Subcutaneous abdominal adipose tissue (tissue), 5 donors: Measurements from ENCODE around the gene RDX.
"Not testable (repeated sequence)": the region's sequence is repeated elsewhere in the genome, so short reads cannot be mapped to it uniquely, and the experiment has no call there.

Source experiments
- H3K27ac ChIP-seq: one replicate; pipeline ENCODE4 v1.7.0; 2013; ENCODE audit warnings: low read depth, mild to moderate bottlenecking, inconsistent platforms, low read length, moderate library complexity
- H3K27me3 ChIP-seq, 5 donors: one replicate each; pipeline ENCODE4 v1.7.0; 2013; ENCODE audit warnings: low read length in 5 of 5, inconsistent platforms in 1 of 5; ENCODE audit not compliant: control insufficient read depth in 5 of 5, insufficient read depth in 4 of 5
- H3K36me3 ChIP-seq, 5 donors: one replicate each; pipeline ENCODE4 v1.7.0; 2013; ENCODE audit warnings: low read length in 5 of 5; ENCODE audit not compliant: control insufficient read depth in 5 of 5, insufficient read depth in 5 of 5
- H3K4me1 ChIP-seq, 5 donors: one replicate each; pipeline ENCODE4 v1.7.0; 2013; ENCODE audit warnings: low read length in 5 of 5, mild to moderate bottlenecking in 3 of 5, moderate library complexity in 1 of 5; ENCODE audit not compliant: control insufficient read depth in 5 of 5, insufficient read depth in 5 of 5
- H3K4me3 ChIP-seq, 5 donors: one replicate each; pipeline ENCODE4 v1.7.0; 2013; ENCODE audit warnings: low read length in 5 of 5, low read depth in 1 of 5
- H3K9ac ChIP-seq, 5 donors: one replicate each; pipeline ENCODE4 v1.7.0; 2013; ENCODE audit warnings: low read length in 5 of 5, mild to moderate bottlenecking in 4 of 5, moderate library complexity in 3 of 5
- H3K9me3 ChIP-seq, 5 donors: one replicate each; pipeline ENCODE4 v1.7.0; 2013; ENCODE audit warnings: low read length in 5 of 5; ENCODE audit not compliant: control insufficient read depth in 5 of 5
- donor health status: healthy.
- donor health status: healthy.
- donor health status: healthy.
- donor health status: healthy.
- donor health status: healthy.

RDX gene

DNA sequence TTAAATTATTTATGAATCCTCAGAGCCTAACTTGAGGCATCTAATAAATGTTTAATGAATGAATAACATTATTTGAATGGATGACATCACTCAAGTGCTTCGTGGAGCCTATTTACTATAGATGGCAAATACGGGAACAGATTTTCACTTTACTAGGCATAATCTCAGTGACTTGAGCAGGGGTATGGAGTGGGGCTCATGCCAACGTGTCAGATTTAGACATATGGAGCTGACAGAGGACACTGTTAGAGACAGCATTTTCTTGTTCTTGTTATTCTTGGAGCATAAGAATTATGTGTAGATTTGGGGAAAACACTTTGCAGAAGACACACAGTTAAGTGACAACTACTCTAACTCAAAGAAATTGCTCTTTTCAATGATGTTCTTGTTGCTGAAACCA lies 78.5 kb downstream of the RDX start:
- Histone ChIP-seq H3K4me3 (no peak overlapping the region), H3K9ac (no peak overlapping the region), H3K9me3 (no peaks in the 10 kb centered on the region), H3K36me3 (peaks cover 0 to 5% (median 4%) of the 10 kb centered on the region in 5 donors), H3K4me1 (no peaks in the 10 kb centered on the region), H3K27ac (no peak overlapping the region), H3K27me3 (no peaks in the 10 kb centered on the region)

DNA sequence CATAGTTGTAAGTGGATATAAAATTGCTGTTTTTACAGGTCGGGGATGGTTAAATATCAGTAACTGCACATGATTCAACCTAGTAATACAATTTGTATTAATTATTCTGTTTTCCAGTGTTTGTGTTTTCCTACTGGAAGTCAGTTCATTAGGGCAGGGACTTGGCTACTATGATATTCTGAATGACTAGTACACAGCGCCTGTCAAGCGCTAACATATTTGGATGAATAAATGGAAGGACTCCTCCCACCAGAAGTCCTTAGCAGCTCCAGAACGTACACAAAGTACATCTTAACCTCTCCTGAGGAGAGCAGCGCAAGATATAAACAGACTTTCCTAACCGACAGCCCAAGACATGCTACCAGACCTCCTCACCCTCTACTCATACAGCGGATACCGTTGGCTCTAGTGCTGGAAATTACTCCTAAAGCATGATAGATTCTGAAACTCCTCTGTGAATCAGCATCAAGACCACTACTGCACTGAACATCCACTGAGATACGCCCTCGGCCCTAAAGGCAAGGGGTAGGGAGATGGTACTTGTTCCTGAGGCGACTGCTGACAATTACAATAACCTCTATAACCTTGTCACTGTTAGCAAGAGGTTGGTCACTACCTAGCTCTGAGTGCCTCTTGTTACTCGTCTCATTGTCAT lies 79.1 kb downstream of the RDX start:
- Histone ChIP-seq H3K9ac (no peak overlapping the region), H3K27me3 (no peaks in the 10 kb centered on the region)

DNA sequence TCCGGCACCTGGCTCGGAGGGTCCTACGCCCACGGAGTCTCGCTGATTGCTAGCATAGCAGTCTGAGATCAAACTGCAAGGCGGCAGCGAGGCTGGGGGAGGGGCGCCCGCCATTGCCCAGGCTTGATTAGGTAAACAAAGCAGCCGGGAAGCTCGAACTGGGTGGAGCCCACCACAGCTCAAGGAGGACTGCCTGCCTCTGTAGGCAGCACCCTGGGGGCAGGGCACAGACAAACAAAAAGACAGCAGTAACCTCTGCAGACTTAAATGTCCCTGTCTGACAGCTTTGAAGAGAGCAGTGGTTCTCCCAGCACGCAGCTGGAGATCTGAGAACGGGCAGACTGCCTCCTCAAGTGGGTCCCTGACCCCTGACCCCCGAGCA lies 87.1 kb downstream of the RDX start:
- not testable (repeated sequence) for H3K9ac ChIP-seq, H3K4me3 ChIP-seq

More for the DNA sequence above, 79.1 kb downstream of the RDX start:
- Histone ChIP-seq H3K9me3 (no peaks in the 10 kb centered on the region), H3K27ac (no peak overlapping the region), H3K4me3 (no peak overlapping the region), H3K36me3 (peaks cover 0 to 5% (median 4%) of the 10 kb centered on the region in 5 donors), H3K4me1 (no peaks in the 10 kb centered on the region)

DNA sequence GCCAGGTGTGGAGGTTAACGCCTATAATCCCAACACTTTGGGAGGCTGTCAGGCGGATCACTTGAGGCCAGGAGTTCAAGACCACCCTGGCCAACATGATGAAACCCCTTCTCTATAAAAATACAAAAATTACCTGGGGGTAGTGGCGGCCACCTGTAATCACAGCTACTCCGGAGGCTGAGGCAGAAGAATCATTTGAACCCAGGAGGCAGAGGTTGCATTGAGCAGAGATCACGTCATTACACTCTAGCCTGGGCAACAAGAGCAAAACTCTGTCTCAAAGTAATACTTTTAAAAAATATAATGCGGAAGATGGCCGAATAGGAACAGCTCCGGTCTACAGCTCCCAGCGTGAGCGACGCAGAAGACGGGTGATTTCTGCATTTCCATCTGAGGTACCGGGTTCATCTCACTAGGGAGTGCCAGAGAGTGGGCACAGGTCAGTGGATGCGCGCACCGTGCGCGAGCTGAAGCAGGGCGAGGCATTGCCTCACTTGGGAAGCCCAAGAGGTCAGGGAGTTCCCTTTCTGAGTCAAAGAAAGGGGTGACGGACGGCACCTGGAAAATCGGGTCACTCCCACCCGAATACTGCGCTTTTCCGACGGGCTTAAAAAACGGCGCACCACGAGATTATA lies 87.6 kb downstream of the RDX start:
- not testable (repeated sequence) for H3K27ac ChIP-seq, H3K9ac ChIP-seq, H3K27me3 ChIP-seq, H3K9me3 ChIP-seq, H3K4me3 ChIP-seq, H3K36me3 ChIP-seq, H3K4me1 ChIP-seq

More for the DNA sequence above, 87.1 kb downstream of the RDX start:
- not testable (repeated sequence) for H3K27ac ChIP-seq, H3K27me3 ChIP-seq, H3K36me3 ChIP-seq, H3K4me1 ChIP-seq, H3K9me3 ChIP-seq

DNA sequence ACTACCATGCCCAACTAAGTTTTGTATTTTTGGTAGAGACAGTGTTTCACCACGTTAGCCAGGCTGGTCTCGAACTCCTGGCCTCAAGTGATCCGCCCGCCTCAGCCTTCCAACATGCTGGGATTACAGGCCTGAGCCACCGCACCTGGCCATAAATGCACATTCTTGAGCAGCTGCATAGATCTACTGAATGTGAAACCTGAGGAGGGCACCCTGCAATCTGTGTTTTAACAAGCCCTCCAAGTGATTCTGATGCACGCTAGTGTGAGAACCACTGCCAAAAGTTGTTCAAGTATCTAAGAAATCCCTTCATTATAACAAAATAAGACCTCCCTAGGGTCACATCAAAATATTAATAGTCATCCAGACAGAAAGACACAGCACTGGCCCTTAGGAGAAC lies 89.3 kb downstream of the RDX start:
- Histone ChIP-seq H3K9me3 (no peaks in the 10 kb centered on the region), H3K4me1 (no peaks in the 10 kb centered on the region), H3K4me3 (no peak overlapping the region), H3K27ac (no peak overlapping the region), H3K36me3 (no peaks in the 10 kb centered on the region), H3K9ac (no peak overlapping the region), H3K27me3 (no peaks in the 10 kb centered on the region)

DNA sequence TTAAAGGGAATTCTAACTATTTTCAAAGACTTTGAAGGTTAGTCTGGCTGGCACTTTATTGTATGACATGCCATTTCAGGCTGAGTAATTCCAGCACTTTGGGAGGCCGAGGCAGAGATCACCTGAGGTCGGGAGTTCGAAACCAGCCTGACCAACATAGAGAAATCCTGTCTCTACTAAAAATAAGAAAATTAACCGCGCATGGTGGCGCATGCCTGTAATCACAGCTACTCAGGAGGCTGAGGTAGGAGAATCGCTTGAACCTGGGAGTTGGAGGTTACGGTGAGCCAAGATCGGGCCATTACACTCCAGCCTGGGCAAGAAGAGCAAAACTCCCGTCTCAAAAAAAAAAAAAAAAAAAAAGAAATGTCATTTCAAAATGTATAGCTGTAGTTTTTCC lies 95.6 kb downstream of the RDX start:
- H3K4me1 ChIP-seq: no peaks in the 10 kb centered on the region
- H3K9ac ChIP-seq: no peak overlapping the region
- H3K4me3 ChIP-seq: no peak overlapping the region
- no peaks in the 10 kb centered on the region for H3K36me3 ChIP-seq
- H3K27me3 ChIP-seq: no peaks in the 10 kb centered on the region
- no peaks in the 10 kb centered on the region for H3K9me3 ChIP-seq
- H3K27ac ChIP-seq: no peak overlapping the region

DNA sequence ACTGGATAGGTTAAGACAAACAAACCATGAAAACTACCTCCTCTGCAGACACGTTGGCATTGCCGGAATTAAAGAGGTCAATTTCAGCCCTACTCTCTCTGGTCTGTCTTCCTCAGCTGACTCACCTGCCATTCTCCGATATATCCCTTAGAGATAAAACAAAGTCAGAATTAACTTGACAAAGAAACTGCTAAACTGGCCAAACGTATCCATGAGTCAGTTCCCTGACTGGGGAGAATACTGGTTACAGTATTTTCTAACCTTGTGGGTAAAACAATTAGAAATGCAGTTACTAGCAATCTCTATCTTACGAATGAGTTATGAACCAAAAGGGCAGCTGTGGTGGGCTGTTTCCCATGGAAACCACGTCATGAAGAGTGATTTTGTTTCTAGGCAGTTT lies 96.2 kb downstream of the RDX start:
- Histone ChIP-seq H3K36me3 (no peaks in the 10 kb centered on the region), H3K27ac (no peak overlapping the region), H3K9ac (no peak overlapping the region), H3K9me3 (no peaks in the 10 kb centered on the region), H3K4me3 (no peak overlapping the region), H3K27me3 (no peaks in the 10 kb centered on the region), H3K4me1 (no peaks in the 10 kb centered on the region)

DNA sequence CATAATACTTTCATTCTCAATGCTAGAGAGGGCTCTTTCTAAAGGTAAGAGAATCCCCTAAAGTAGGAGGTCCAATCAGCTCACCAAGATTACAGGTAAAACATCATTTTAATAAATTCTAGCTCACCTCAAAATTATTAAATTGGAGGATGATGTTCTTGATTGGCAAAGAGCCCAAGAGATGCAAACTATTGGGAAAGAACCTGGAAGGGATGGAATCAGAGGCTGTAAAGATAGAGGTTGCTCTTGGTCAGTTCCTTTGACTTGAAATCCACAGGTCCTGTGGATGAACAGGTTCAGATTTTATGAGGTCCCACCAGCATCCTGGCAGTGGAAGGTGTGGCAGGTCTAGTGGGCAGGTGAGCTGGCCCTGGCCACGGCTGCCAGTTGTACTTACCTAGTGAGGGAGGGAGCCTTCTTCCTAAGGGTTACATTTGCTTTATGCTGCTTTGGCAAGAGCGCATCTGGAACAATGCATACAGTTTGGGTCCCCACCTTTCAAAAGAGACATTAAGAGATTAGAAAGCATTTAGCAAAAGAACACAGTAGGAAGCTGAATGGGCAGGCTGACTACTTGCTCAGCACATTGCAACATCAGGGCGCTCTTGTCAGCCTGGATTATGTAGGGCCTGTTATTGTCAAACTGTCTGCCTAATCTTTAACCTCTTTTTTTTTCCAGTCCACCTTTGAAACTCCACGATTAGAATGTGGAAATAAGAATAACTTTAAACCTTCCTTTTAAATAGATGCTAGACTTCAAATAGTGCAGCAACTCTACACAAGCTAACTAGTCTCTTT lies 97.0 kb downstream of the RDX start:
- no peaks in the 10 kb centered on the region for H3K4me1 ChIP-seq
- no peak overlapping the region for H3K27ac ChIP-seq
- no peaks in the 10 kb centered on the region for H3K27me3 ChIP-seq
- no peak overlapping the region for H3K4me3 ChIP-seq
- no peak overlapping the region for H3K9ac ChIP-seq
- no peaks in the 10 kb centered on the region for H3K36me3 ChIP-seq
- no peaks in the 10 kb centered on the region for H3K9me3 ChIP-seq

DNA sequence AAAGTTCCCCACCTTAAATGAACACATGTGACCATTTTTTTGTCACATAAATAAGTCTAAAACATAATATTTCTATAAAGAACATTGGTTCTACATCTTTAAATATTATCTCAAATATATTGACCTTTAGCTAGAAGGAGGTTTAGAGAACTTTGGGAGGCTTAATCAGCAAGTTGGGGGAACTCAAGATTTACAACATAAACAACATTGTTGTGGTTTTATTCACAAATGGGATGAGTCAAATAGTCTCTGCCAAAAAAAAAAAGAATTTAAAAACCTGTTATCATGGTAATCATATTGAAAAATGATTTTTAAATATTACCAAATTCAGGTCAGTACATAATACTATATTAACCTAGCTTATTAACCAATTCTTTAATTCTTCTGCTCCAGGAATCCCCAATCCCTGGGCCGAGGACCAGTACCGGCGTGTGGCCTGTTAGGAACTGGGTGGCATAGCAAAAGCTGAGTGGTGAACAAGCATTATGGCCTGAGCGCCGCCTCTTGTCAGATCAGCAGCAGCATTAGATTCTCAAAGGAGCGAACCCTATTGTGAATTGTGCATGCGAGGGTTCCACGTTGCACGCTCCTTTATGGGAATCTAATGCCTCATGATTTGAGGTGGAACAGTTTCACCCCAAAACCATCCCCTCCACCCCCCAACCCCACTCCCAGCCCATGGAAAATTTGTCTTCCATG lies 98.2 kb downstream of the RDX start:
- H3K27ac ChIP-seq: no peak overlapping the region
- H3K9me3 ChIP-seq: no peaks in the 10 kb centered on the region
- no peaks in the 10 kb centered on the region for H3K36me3 ChIP-seq
- no peak overlapping the region for H3K9ac ChIP-seq
- no peaks in the 10 kb centered on the region for H3K27me3 ChIP-seq
- no peak overlapping the region for H3K4me3 ChIP-seq
- H3K4me1 ChIP-seq: no peaks in the 10 kb centered on the region

DNA sequence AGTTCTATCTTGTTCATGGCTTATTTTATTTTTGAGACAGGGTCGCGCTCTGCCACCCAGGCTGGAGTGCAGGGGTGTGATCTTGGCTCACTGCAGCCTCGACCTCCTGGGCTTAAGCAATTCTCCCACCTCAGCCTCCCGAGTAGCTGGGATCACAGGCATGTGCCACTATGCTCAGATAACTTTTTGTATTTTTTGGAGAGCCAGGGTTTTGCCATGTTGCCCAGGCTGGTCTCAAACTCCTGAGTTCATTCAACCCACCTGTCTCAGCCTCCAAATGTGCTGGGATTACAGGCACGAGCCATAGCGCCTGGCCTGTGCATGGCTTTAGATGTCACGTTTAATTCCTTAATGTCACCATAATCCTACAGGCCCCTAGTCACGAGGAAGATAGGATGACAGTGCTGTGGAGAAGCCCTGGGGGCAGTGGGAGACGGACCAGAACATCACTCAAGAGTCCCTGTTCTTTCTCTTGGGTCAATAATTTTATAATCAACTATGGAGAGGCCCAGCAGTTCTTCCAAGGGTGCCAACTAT lies 99.5 kb downstream of the RDX start:
- no peak overlapping the region for H3K27ac ChIP-seq
- no peaks in the 10 kb centered on the region for H3K27me3 ChIP-seq
- H3K4me1 ChIP-seq: no peaks in the 10 kb centered on the region
- no peaks in the 10 kb centered on the region for H3K36me3 ChIP-seq
- H3K4me3 ChIP-seq: no peak overlapping the region
- no peaks in the 10 kb centered on the region for H3K9me3 ChIP-seq
- no peak overlapping the region for H3K9ac ChIP-seq
